ENCODE measurements around the gene JARID2.
A peak's percentile ranks its signal among the peaks of the same experiment; 100 is the strongest.

JARID2 gene

GRCh38 chr6:15338476-15338875 lies 92.6 kb downstream of the JARID2 start:
- DNase-seq: peak in 1 of 2 donors; percentile 27

- DNase-seq: no peak
Observed at GRCh38 chr6:15339081-15339480, 93.2 kb downstream of the JARID2 start.

- no peak for DNase-seq
Observed at GRCh38 chr6:15340105-15340601, 94.3 kb downstream of the JARID2 start.

- DNase-seq: peak in 1 of 2 donors; percentile 8
Observed at GRCh38 chr6:15340775-15341174, 94.9 kb downstream of the JARID2 start.

- no peak for DNase-seq
Observed at GRCh38 chr6:15341311-15342001, 95.6 kb downstream of the JARID2 start.

- no peak for DNase-seq
Observed at GRCh38 chr6:15342114-15342513, 96.2 kb downstream of the JARID2 start.

GRCh38 chr6:15343490-15344191 lies 97.8 kb downstream of the JARID2 start:
- DNase-seq: peak in 1 of 2 donors; percentile 62

GRCh38 chr6:15344192-15344519 lies 98.3 kb downstream of the JARID2 start:
- no peak for DNase-seq

GRCh38 chr6:15344831-15345230 lies 99.0 kb downstream of the JARID2 start:
- DNase-seq: no peak

- no peak for DNase-seq
Observed at GRCh38 chr6:15346315-15346714, 100.4 kb downstream of the JARID2 start.

- no peak for DNase-seq
Observed at GRCh38 chr6:15348528-15348927, 102.7 kb downstream of the JARID2 start.

- DNase-seq: no peak
Observed at GRCh38 chr6:15349379-15349778, 103.5 kb downstream of the JARID2 start.

GRCh38 chr6:15350386-15351083 lies 104.7 kb downstream of the JARID2 start:
- DNase-seq: no peak

GRCh38 chr6:15351631-15352030 lies 105.8 kb downstream of the JARID2 start:
- DNase-seq: no peak

- peak in 1 of 2 donors; percentile 32 for DNase-seq
Observed at GRCh38 chr6:15352220-15352619, 106.4 kb downstream of the JARID2 start.

- no peak for DNase-seq
Observed at GRCh38 chr6:15352845-15353244, 107.0 kb downstream of the JARID2 start.

- no peak for DNase-seq
Observed at GRCh38 chr6:15355683-15356099, 109.8 kb downstream of the JARID2 start.

- peak in 1 of 2 donors; percentile 18 for DNase-seq
Observed at GRCh38 chr6:15356179-15356578, 110.3 kb downstream of the JARID2 start.

- no peak for DNase-seq
Observed at GRCh38 chr6:15356937-15357336, 111.1 kb downstream of the JARID2 start.

GRCh38 chr6:15357782-15358181 lies 111.9 kb downstream of the JARID2 start:
- no peak for DNase-seq

- DNase-seq: no peak
Observed at GRCh38 chr6:15358579-15359327, 112.9 kb downstream of the JARID2 start.

GRCh38 chr6:15359335-15359862 lies 113.5 kb downstream of the JARID2 start:
- DNase-seq: no peak

GRCh38 chr6:15360300-15360699 lies 114.4 kb downstream of the JARID2 start:
- no peak for DNase-seq

All from bone marrow (tissue), 2 donors.